GM18873 (cell line): Measurements from ENCODE around the gene LRCH1.
"Not testable (repeated sequence)": the region's sequence is repeated elsewhere in the genome, so short reads cannot be mapped to it uniquely, and the experiment has no call there.

Experiments used
- ATAC-seq: cut with Tn5 transposase; IDR thresholded peaks from one replicate; pipeline ENCODE4 v1.9.1; 2021; ENCODE audit warnings: mild to moderate bottlenecking, moderate library complexity, moderate number of reproducible peaks; ENCODE audit not compliant: unreplicated experiment, low FRiP score

The LRCH1 gene

DNA sequence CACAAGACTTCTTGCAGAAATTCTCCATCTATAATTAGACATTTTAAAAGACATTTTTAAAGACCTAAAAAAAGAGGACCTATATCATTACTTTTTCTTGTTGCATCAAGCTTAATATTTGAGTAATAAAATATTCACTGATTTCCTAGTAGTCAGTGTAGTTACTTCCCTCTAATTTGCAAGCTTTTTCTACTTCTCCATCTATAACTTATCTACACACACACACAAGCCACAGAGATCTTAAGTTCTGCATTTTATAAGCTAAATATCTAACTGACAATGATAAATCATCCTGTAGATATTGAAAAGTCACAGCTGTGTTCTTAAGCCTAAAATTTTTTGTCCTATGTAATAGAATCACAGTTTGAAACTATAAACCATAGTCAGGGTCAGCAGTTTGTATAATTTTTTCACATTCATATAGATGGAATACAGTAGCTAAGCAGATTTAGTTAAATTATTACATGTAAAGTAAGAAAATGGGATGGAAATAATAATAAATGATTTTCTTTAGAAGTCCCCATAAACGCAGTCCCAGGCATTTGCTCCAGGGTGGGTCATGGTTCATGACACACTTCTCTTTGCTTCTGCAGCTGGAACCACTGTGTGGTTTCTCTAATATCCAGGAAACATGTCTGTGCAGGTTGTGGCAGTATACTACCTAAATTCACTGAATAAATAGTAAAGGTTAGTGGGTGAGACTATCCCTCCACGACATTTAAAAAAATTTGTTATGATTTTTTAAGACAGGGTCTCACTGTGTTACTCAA lies 183.8 kb downstream of the LRCH1 start:
- no peak for ATAC-seq

DNA sequence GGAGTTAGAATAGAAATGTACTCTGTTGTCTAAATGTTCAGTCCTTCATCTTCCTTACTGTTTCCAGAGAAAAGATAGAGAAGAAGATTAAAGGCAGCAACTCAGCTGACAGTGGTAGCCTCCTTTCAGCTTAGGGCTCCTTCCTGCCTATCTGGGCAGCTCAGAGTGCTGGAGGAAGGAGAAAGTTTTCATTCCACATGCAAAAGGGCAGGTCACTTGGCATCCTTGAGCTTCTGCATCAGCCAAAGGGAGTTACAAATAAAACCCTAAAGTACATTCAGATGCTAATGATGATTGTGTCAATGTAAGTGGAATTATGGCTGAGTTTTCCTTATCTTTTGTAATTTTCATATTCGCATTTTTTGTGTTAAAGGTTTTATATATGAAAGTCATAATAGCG lies 185.1 kb downstream of the LRCH1 start:
- ATAC-seq: no peak

GRCh38 chr13:46738766-46739165 lies 185.8 kb downstream of the LRCH1 start:
- ATAC-seq: no peak

DNA sequence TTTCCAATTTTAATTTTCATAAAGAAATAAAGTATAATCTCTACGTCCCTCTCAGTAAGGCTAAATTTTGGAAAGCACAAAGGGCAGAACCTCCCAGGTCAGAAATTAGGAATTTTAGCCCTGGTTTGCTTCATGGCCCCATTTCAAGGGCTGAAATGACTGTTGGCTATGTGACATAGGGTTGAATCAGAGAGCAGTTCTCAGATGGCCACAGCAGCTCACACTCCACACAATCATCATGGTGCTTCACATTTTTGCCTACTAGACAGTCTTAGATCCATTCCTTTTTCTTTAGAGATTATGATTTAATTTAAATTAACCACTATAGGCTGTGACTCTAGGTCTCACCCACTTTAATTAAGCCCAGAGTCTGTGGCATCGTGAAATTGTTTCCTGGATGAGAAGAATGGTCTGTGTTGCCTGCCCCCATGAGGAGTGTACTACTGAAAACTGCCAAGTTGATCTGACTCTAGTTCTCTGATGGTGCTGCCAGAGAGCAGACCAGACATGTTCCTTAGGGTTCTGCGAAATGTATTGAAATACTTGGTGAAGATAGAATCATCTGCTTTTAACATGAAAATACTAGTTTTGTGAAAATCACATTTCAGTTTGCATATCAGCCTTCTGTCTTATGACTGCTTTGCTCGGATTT lies 186.6 kb downstream of the LRCH1 start:
- ATAC-seq: no peak

- no peak for ATAC-seq
These were observed 190.2 kb downstream of the LRCH1 start for GRCh38 chr13:46743191-46743590.

- ATAC-seq: no peak
These were observed 192.1 kb downstream of the LRCH1 start for GRCh38 chr13:46745062-46745461.

DNA sequence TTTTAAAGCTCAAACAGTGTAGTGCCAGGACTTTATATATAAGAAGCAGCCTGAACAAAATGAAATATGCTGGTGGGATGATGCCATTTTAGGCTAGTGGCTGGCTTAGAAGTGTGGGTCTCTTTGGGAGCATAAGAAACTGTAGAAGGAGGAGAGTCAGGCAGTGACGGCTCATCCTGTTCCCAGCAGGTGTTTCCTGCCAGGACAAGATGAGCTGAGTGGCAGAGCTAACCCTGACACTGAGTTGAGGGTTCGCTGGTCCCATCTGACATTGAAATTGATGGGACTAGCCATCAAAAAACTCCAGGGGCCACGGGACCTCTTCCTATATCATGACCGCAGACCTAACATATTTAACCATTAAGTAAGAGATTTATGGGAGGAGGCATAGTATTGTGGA lies 192.7 kb downstream of the LRCH1 start:
- ATAC-seq: no peak

DNA sequence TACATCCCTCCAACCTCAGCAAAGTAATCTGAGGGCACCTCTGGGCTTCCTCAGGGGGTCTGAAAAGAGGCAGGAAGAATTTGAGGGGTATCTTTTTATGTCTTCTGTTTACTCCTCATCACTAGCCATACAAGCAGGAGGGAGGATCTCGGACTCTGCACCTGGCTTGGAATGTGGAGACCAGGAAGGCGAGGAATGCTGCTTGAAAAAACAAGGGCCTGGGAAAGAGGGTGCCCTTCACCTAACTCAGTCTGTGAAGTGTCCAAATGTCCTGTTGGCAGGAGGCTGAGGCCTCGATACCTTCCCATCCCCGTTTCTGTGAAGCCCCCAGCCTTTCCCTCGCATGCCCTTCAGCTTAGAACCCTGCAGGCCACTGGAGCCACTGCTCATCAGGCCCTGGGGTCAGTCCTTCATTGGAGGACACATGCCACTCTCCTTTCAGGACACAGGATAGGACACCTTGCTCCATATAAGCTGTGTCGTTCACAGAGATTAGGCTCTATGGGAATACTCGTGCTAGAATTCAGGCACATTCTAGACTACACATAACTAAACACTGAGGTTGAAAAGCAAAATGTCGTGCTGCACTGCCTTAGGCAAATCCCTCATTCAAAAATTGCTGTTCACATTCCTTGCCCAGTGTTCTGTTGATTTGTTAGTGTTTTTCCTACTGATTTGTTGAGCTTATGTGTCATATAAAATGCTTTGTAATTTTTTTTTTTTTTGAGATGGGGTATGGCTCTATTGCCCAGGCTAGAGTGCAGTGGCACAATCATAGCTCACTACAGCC lies 194.3 kb downstream of the LRCH1 start:
- ATAC-seq: no peak

DNA sequence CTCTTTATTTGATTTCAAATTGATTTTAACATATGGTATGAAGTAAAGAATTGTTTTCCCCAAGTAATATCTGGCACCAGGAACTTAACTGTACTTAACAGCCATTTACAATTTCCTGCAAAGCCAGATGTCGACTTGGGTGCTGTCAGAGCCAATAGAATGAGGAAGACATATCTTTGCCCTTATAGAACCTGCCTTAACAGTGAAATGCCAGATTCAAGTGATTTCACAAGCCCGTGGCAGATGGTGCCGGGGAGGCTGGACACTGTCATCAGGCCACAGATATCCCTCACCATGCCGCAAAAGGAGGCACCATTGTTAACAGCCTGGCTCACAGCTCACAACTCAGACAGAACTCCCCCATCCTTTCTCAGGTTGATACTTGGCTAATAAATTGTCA lies 195.3 kb downstream of the LRCH1 start:
- no peak for ATAC-seq

- no peak for ATAC-seq
These were observed 197.0 kb downstream of the LRCH1 start for GRCh38 chr13:46749951-46750350.

DNA sequence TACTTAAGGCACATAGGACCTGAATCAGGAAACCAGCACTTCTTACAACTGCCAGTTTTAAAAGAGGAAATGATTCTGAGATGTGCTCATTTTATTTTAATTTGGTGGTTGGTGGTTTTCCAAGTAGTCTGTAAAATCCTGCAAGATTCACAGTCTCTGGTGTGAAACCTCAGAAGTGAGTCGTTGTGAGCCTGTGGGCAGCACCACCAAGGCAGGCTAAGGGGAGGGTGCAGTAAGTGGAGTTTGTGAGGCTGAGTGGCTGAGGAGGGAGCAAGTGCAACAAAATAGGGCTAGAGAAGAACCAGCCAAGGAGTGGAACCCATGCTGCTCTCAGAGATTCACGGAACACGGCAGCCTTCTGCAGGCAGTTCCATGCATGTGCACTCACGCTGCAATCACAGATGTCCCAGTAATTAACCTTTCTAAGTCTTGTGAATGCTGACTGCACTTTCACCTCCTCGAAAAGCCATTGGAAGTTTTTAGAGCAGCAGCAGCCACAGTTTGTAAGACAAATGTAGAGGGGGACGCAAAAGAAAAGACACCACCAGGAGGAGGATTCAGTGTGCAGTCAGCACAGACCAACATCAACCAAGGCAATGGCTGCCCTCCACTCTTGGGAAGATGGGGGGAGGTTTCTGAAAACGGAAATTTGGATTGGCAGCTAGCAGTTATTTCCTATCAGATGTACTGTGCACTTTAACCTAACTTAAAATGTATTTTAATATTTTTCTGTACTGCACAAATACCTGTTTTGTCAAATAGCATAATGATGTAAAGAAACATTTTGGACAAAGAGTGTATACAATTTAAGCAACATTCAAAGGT lies 199.1 kb downstream of the LRCH1 start:
- ATAC-seq: no peak

DNA sequence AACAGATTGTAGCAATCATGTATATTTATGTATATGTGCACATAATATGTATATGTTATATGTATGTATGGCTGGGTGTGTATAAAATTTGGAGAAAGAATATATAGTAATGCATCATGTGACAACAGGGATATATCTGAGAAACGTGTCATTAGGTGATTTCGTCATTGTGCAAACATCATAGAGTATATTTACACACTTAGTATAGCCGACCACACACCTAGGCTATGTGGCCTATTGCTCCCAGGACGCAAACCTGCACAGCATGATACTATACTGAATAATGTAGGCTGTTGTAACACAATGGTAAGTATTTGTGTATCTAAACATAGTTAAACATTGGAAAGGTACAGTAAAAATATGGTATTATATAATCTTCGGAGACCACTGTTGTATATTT lies 200.2 kb downstream of the LRCH1 start:
- ATAC-seq: no peak

GRCh38 chr13:46753917-46754316 lies 200.9 kb downstream of the LRCH1 start:
- ATAC-seq: no peak

DNA sequence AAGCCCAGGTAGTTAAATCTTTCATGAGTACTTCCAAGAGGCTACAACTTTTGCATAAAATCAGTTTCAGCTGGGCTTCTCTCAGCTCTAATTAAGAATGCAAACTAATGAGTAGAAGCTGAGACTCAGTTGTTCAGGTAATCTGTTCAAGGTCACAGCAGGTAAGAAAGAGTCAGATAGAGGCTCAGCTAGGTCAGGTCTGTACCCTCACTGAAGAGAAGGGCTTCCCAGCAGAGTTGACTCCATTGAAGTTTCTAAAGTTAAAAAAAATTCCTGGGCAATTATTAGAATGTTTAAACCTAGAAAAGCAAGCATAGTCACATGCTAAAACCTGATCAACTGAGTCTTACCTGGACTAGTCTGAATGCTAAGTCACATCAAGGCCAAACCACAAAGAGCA lies 201.8 kb downstream of the LRCH1 start:
- no peak for ATAC-seq

DNA sequence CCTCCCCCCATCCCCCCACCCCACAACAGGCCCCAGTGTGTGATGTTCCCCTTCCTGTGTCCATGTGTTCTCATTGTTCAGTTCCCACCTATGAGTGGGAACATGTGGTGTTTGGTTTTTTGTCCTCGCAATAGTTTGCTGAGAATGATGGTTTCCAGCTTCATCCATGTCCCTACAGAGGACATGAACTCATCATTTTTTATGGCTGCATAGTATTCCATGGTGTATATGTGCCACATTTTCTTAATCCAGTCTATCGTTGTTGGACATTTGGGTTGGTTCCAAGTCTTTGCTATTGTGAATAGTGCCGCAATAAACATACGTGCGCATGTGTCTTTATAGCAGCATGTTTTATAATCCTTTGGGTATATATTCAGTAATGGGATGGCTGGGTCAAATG lies 202.5 kb downstream of the LRCH1 start:
- ATAC-seq: not testable (repeated sequence)

GRCh38 chr13:46756977-46757376 lies 204.0 kb downstream of the LRCH1 start:
- ATAC-seq: no peak

- no peak for ATAC-seq
These were observed 204.7 kb downstream of the LRCH1 start for GRCh38 chr13:46757640-46758039.

DNA sequence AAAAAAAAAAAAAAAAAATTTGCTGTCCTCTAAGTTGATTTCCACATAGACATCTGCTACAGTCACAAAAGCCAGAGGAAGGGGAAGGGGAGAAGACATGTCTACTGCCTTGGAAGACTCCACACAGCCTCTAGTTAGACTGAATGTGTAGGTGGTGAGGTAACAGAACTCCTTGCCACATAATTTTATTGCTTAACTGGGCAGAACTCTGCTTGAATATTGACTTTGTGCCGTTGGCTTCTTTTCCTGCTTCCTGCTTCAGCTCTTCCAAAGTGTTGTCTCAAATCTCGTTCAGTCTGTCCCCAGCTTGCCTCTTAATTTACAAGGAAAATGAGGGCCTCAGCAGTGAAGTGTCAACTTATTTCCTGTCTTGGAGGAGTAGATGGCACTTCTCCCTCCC lies 206.9 kb downstream of the LRCH1 start:
- ATAC-seq: no peak

DNA sequence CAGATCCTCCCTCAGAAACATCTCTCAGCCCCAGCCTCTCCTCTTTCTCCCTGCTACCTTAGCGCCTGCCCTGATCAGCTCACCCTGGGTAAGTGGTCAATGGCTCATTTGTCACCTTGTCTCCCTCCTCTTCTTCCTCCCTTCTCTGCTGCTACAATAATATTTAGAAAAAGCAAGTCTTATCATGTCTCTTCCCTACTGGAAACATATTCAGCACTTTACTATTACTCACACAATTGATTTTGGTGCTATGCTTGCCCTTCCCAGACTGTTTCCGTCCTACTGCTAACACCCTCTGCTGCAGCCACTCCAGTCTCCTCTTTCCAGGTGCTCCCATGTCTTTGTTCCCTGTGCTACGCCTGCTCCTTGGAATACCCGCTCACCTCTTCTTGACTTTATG lies 208.2 kb downstream of the LRCH1 start:
- no peak for ATAC-seq

- no peak for ATAC-seq
These were observed 208.9 kb downstream of the LRCH1 start for GRCh38 chr13:46761866-46762265.

- ATAC-seq: not testable (repeated sequence)
These were observed 217.0 kb downstream of the LRCH1 start for GRCh38 chr13:46769925-46770324.
